ENCODE measurements around the gene ZNF681.
"Not testable (repeated sequence)": the region's sequence is repeated elsewhere in the genome, so short reads cannot be mapped to it uniquely, and the experiment has no call there.

The ZNF681 gene

GRCh38 chr19:23692937-23693336 lies 65.8 kb downstream of the ZNF681 start:
- not testable (repeated sequence) for DNase-seq (ENCODE audit: low read depth)

All from stimulated activated CD4-positive, alpha-beta T cell treated with anti-CD3 and anti-CD28 coated beads, Interleukin-2, amount 100 ng/mL, for 4 hours (primary cell).